Heart right ventricle (tissue), 16 donors: ENCODE measurements around the gene PYGM. TPM values are rescaled to one million over a fixed set of nuclear protein-coding genes. Genes with fewer than 3 reads are reported as not detected.
A peak's percentile ranks its signal among the peaks of the same experiment; 100 is the strongest.

Source experiments
- ATAC-seq, 8 donors: fragments of 200-7000 bp; cut with Tn5 transposase; one replicate each; pipeline ENCODE4 v1.9.1; 2020; ENCODE audit warnings: mild to moderate bottlenecking in 8 of 8, moderate library complexity in 8 of 8, moderate number of reproducible peaks in 1 of 8
- DNase-seq, 2 donors: peaks; one replicate each; pipeline ENCODE4 v3.0.0-alpha.2; 2020
- H3K27ac ChIP-seq, 10 donors: fragments of 200-600 bp; sonication (generic) in 2 of 10; one replicate each; pipeline versions ENCODE4 v1.5.0 to v1.8.0; 2020 to 2022; ENCODE audit warnings: mild to moderate bottlenecking in 3 of 10
- H3K27me3 ChIP-seq, 7 donors: fragments of 200-600 bp; one replicate each; pipeline ENCODE4 v1.8.0; 2021 to 2022; ENCODE audit warnings: mild to moderate bottlenecking in 2 of 7
- H3K36me3 ChIP-seq, 9 donors: fragments of 200-600 bp; sonication (generic) in 1 of 9; one replicate each; pipeline versions ENCODE4 v1.5.0 to v1.8.0; 2020 to 2022; ENCODE audit warnings: mild to moderate bottlenecking in 2 of 9
- H3K4me1 ChIP-seq, 9 donors: fragments of 200-600 bp; sonication (generic) in 1 of 9; one replicate each; pipeline versions ENCODE4 v1.5.0 to v1.8.0; 2020 to 2022; ENCODE audit warnings: mild to moderate bottlenecking in 4 of 9
- H3K4me3 ChIP-seq, 10 donors: fragments of 200-600 bp; sonication (generic) in 2 of 10; one replicate each; pipeline versions ENCODE4 v1.5.0 to v1.8.0; 2020 to 2022; ENCODE audit warnings: mild to moderate bottlenecking in 7 of 10, moderate library complexity in 2 of 10
- H3K9me3 ChIP-seq, 11 donors: fragments of 200-600 bp in 10 of 11; sonication (generic) in 2 of 11; one replicate each; pipeline versions ENCODE4 v1.5.0 to v1.8.0; 2013 to 2022; ENCODE audit warnings: mild to moderate bottlenecking in 2 of 11, control low read depth in 1 of 11, moderate library complexity in 1 of 11
- WGBS, 2 donors: extraction: QIAGEN DNeasy Blood & Tissue Kit; methylation state at CpG; one replicate each; pipeline ENCODE4 v1.1.7; 2013; ENCODE audit warnings: inconsistent platforms in 1 of 2; 5-methylcytosine and 5-hydroxymethylcytosine counted together
- intact Hi-C, 10 donors: fragments of 100-400 bp; cut with DNase I; formaldehyde crosslinking; loops; one replicate each; pipeline versions ENCODE4 v1.11.1 to v1.14.2; 2022
- polyA plus RNA-seq, 2 donors: library from polyadenylated mRNA; stranded (reverse); fragments of 200-250 nt; gene quantifications; one replicate each; pipeline ENCODE4 v1.2.3, GENCODE V29; 2013
- total RNA-seq, 10 donors: library from RNA; stranded (reverse); fragmentation: NEBNext Ultra II Directional in 3 of 10; extraction: Animal tissue kit (Norgen Biotek cat#: 25700) in 3 of 10; gene quantifications; one replicate each; pipeline versions ENCODE4 v1.2.1 to v1.2.4, GENCODE V29; 2021 to 2023
- TF ChIP-seq, protein P1 (sequence below), 9 donors: fragments of 200-600 bp; sonication (generic) in 2 of 9; IDR thresholded peaks; one replicate each; pipeline versions ENCODE4 v1.5.0 to v1.8.0; 2021 to 2022; ENCODE audit warnings: antibody characterized with exemption in 9 of 9, mild to moderate bottlenecking in 5 of 9, moderate library complexity in 1 of 9
- donor health status: Arrhythmogenic right ventricular cardiomyopathy.
- donor health status: ischemic (EF 13 %, LVEDD 7.1; RV severe dilation, severe dysfunction).
- donor health status: healthy with polysubstance abuse.
- donor health status: DM: no; HTN: yes; CAD: no.
- donor health status: DM: no; HTN: no; CAD: no.
- donor health status: ischemic (EF 25% LVEDD 6.9; RV normal size, moderate dysfunction).
- donor health status: ischemic (EF 25% LVEDD 5.7; RV mildly dilated, moderate dysfunction).
- donor health status: healthy.
- donor health status: DM: yes; HTN: yes; CAD: no.
- donor health status: Ischemic cardiomyopathy.
- donor health status: ischemic (EF 35%, LVEDD 5.7; RV mildly dilated, moderate dysfunction).
- donor health status: nonischemic (EF 11% LVEDD 7.7; RV severe dilation, severe dysfunction).
- donor health status: DM: yes; HTN: yes; CAD: no.
- donor health status: PGD.
- donor health status: ischemic (EF 29% LVEDD 5.4; RV normal size, mild dysfunction).
- donor health status: nonischemic (EF 23%, LVEDD 6.1; RV moderate dilation, normal function).

Gene PYGM
- total and polyA plus RNA-seq, 12 donors: 11.3 to 249 (median 115) TPM

- intact Hi-C loops: loop anchor here in 1 of 10 donors (10.0 kb wide), 1 partner anchor 342 kb away; the partner anchor contains the start of genes TM7SF2 and ZNHIT2
- Histone ChIP-seq H3K27ac (peak overlapping the region in 4 of 10 donors; percentile 7 to 84 (median 34)), H3K4me3 (peak overlapping the region in 1 of 10 donors; percentile 26), H3K9me3 (no peaks in the 10 kb centered on the region), H3K36me3 (peaks cover 8 to 96% (median 86%) of the 10 kb centered on the region in 9 donors), H3K4me1 (peaks cover 26 to 79% (median 67%) of the 10 kb centered on the region in 9 donors), H3K27me3 (no peaks in the 10 kb centered on the region)
- ATAC-seq (no peak), DNase-seq (no peak)
- TF ChIP-seq, protein P1, sequence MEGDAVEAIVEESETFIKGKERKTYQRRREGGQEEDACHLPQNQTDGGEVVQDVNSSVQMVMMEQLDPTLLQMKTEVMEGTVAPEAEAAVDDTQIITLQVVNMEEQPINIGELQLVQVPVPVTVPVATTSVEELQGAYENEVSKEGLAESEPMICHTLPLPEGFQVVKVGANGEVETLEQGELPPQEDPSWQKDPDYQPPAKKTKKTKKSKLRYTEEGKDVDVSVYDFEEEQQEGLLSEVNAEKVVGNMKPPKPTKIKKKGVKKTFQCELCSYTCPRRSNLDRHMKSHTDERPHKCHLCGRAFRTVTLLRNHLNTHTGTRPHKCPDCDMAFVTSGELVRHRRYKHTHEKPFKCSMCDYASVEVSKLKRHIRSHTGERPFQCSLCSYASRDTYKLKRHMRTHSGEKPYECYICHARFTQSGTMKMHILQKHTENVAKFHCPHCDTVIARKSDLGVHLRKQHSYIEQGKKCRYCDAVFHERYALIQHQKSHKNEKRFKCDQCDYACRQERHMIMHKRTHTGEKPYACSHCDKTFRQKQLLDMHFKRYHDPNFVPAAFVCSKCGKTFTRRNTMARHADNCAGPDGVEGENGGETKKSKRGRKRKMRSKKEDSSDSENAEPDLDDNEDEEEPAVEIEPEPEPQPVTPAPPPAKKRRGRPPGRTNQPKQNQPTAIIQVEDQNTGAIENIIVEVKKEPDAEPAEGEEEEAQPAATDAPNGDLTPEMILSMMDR (IDR thresholded peaks at IDR 0.05): no peak
- 61% methylated on average over 3 of the region's 3 CpGs for WGBS, 2 donors
These were observed 12.7 kb upstream of the PYGM start for GRCh38 chr11:64772303-64773018.

DNA sequence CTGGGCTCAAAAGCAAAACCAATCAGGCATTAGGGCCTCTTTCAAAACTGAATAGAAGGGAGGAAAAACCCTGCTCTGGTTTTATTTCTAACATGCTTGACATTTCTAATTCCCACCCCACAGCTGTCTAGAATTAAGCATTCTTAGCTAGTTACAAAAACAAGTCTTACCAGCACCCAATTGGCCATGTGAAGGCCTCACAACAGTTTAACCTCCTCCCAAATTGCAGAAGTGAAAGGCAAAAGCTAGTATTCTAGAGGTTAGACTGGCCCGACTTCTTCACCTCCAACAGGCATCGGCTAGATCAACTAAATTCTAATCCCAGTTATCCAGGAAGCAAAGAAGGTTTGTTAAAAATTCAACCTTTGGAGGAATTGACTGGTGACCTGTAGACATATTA lies 12.1 kb upstream of the PYGM start:
- Histone ChIP-seq H3K9me3 (no peaks in the 10 kb centered on the region), H3K4me3 (peak overlapping the region in 1 of 10 donors; percentile 26), H3K36me3 (peaks cover 13 to 100% (median 92%) of the 10 kb centered on the region in 9 donors), H3K27ac (peak overlapping the region in 2 of 10 donors; percentile 43 to 84), H3K27me3 (no peaks in the 10 kb centered on the region), H3K4me1 (peaks cover 21 to 79% (median 65%) of the 10 kb centered on the region in 9 donors)
- TF ChIP-seq, protein P1 (IDR thresholded peaks at IDR 0.05): no peak
- DNase-seq: no peak
- 79 to 80% methylated on average over 2 of the region's 2 CpGs for WGBS, 2 donors
- ATAC-seq: no peak
- intact Hi-C loops: loop anchor here in 1 of 10 donors (10.0 kb wide), 1 partner anchor 343 kb away; the partner anchor contains the start of genes TM7SF2 and ZNHIT2

DNA sequence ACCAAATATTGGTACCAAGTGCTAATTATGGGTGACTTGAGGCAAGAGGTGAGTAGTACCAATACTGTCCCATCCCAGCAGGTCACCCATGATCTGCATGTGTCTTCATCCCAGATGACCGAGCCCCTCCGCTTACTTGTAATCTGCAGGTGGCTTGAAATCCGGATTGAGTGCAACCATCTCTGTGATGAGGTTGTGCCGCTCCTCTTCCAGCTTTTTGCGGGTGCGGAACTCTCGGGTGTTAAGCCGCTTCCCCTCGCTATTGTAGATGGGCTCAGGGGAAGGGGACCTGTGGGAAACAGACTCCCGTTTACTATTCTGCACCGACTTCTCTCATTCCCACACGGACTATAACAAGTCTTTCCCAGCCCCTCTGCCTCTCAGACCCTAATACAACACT lies 10.3 kb upstream of the PYGM start:
- H3K4me3 ChIP-seq: no peak overlapping the region
- WGBS, 2 donors: 93 to 94% methylated on average over 12 of the region's 12 CpGs
- no peaks in the 10 kb centered on the region for H3K27me3 ChIP-seq
- peaks cover 13 to 70% (median 50%) of the 10 kb centered on the region in 9 donors for H3K4me1 ChIP-seq
- DNase-seq: no peak
- H3K27ac ChIP-seq: peak overlapping the region in 1 of 10 donors; percentile 4
- no peak for ATAC-seq
- TF ChIP-seq, protein P1 (IDR thresholded peaks at IDR 0.05): no peak
- no peaks in the 10 kb centered on the region for H3K9me3 ChIP-seq
- peaks cover 13 to 100% (median 96%) of the 10 kb centered on the region in 9 donors for H3K36me3 ChIP-seq
- intact Hi-C loops: loop anchor here in 1 of 10 donors (10.0 kb wide), 1 partner anchor 345 kb away; the partner anchor contains the start of genes TM7SF2 and ZNHIT2

DNA sequence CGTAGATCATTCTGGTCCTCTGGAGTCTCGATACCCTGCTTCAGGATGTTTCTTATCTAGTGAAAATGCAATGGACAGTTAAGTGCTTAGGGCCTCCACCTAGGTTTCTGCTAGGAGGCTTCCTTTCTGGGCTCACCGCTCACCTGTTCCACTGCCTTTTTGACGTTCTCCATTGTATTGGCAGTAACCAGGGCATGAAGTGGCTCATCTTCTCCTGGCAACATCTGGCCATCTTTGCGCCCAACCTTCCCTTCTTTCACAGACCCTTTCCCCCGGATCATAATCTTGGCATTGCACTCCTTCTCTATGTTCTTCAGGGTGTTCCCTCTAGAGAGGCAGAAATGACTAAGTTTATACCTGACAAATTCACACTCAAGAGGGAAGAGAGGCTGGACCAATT lies 9.5 kb upstream of the PYGM start:
- TF ChIP-seq, protein P1 (IDR thresholded peaks at IDR 0.05): no peak
- Histone ChIP-seq H3K36me3 (peaks cover 13 to 100% (median 98%) of the 10 kb centered on the region in 9 donors), H3K4me1 (peaks cover 11 to 70% (median 50%) of the 10 kb centered on the region in 9 donors)

More for the DNA sequence above, 9.5 kb upstream of the PYGM start:
- Histone ChIP-seq H3K4me3 (no peak overlapping the region), H3K27ac (no peak overlapping the region), H3K9me3 (no peaks in the 10 kb centered on the region), H3K27me3 (no peaks in the 10 kb centered on the region)
- DNase-seq (no peak), ATAC-seq (no peak)
- WGBS, 2 donors: 89% methylated on average over 6 of the region's 6 CpGs
- intact Hi-C loops: no loop called here
